Left ventricle myocardium inferior (tissue), 1 donor: ENCODE data around the gene TRAK2. TPM values are rescaled to one million over a fixed set of nuclear protein-coding genes. Genes with fewer than 3 reads are reported as not detected.

Experiments
- DNase-seq: peaks from one replicate; pipeline ENCODE4 v3.0.0-alpha.2; 2020
- H3K27ac ChIP-seq: fragments of 200-600 bp; replicated peaks from 2 replicates; pipeline ENCODE4 v1.8.0; 2021
- H3K27me3 ChIP-seq: fragments of 200-600 bp; 2 replicates; pipeline ENCODE4 v1.8.0; 2021; ENCODE audit warnings: low read depth
- H3K36me3 ChIP-seq: fragments of 200-600 bp; 2 replicates; pipeline ENCODE4 v1.8.0; 2021
- H3K4me1 ChIP-seq: fragments of 200-600 bp; 2 replicates; pipeline ENCODE4 v1.8.0; 2021
- H3K4me3 ChIP-seq: fragments of 200-600 bp; 2 replicates; pipeline ENCODE4 v1.8.0; 2021; ENCODE audit warnings: mild to moderate bottlenecking, moderate library complexity
- H3K9me3 ChIP-seq: fragments of 200-600 bp; replicated peaks from 2 replicates; pipeline ENCODE4 v1.8.0; 2021
- CTCF ChIP-seq: fragments of 200-600 bp; IDR thresholded peaks from 2 replicates; pipeline ENCODE4 v1.8.0; 2021; ENCODE audit warnings: antibody characterized with exemption, mild to moderate bottlenecking, borderline replicate concordance
- intact Hi-C: fragments of 100-400 bp; cut with micrococcal nuclease; formaldehyde crosslinking; loops from one replicate; pipeline ENCODE4 v1.11.0; 2022
- total RNA-seq: library from RNA; stranded (reverse); fragmentation: NEBNext Ultra II Directional; extraction: Animal tissue kit (Norgen Biotek cat#: 25700); gene quantifications from one replicate; pipeline ENCODE4 v1.2.1, GENCODE V29; 2021
- donor health status: DM: no; HTN: yes; CAD: no; lungs with severe emphysema.

The TRAK2 gene
- total RNA-seq, 1 donor from 2014 or later: 169 TPM

GRCh38 chr2:201401815-201402214 lies 49.4 kb downstream of the TRAK2 start:
- DNase-seq: no peak
- no peak for TF ChIP-seq CTCF
- peaks cover 77% of the 10 kb centered on the region for H3K4me1 ChIP-seq
- H3K27ac ChIP-seq: peak overlapping the region; percentile 84
- peak overlapping the region; percentile 55 for H3K4me3 ChIP-seq
- no peaks in the 10 kb centered on the region for H3K27me3 ChIP-seq
- peaks cover 42% of the 10 kb centered on the region for H3K36me3 ChIP-seq
- intact Hi-C loops: no loop called here
- H3K9me3 ChIP-seq: no peaks in the 10 kb centered on the region

- TF ChIP-seq CTCF: no peak
- no peak for DNase-seq
- Histone ChIP-seq H3K27me3 (no peaks in the 10 kb centered on the region), H3K27ac (no peak overlapping the region), H3K36me3 (peaks cover 88% of the 10 kb centered on the region), H3K4me1 (peaks cover 25% of the 10 kb centered on the region), H3K4me3 (no peak overlapping the region), H3K9me3 (no peaks in the 10 kb centered on the region)
- intact Hi-C loops: no loop called here
These were observed 54.7 kb downstream of the TRAK2 start for GRCh38 chr2:201396595-201396994.

- Histone ChIP-seq H3K27me3 (no peaks in the 10 kb centered on the region), H3K4me1 (peaks cover 4% of the 10 kb centered on the region), H3K4me3 (no peak overlapping the region), H3K27ac (no peak overlapping the region), H3K36me3 (peaks cover 97% of the 10 kb centered on the region), H3K9me3 (no peaks in the 10 kb centered on the region)
- intact Hi-C loops: no loop called here
- no peak for DNase-seq
- TF ChIP-seq CTCF: no peak
These were observed 68.1 kb downstream of the TRAK2 start for GRCh38 chr2:201383136-201383535.

GRCh38 chr2:201378496-201379397 lies 72.5 kb downstream of the TRAK2 start:
- no peak for DNase-seq
- H3K4me3 ChIP-seq: no peak overlapping the region
- H3K9me3 ChIP-seq: no peaks in the 10 kb centered on the region
- H3K4me1 ChIP-seq: peaks cover 4% of the 10 kb centered on the region
- no peak overlapping the region for H3K27ac ChIP-seq
- TF ChIP-seq CTCF: no peak
- intact Hi-C loops: no loop called here
- peaks cover 90% of the 10 kb centered on the region for H3K36me3 ChIP-seq
- no peaks in the 10 kb centered on the region for H3K27me3 ChIP-seq

GRCh38 chr2:201377218-201377617 lies 74.0 kb downstream of the TRAK2 start:
- no peaks in the 10 kb centered on the region for H3K4me1 ChIP-seq
- H3K9me3 ChIP-seq: no peaks in the 10 kb centered on the region
- TF ChIP-seq CTCF: no peak
- intact Hi-C loops: no loop called here
- H3K36me3 ChIP-seq: peaks cover 75% of the 10 kb centered on the region
- no peak for DNase-seq
- H3K4me3 ChIP-seq: no peak overlapping the region
- no peaks in the 10 kb centered on the region for H3K27me3 ChIP-seq
- H3K27ac ChIP-seq: no peak overlapping the region
